ENCODE data around the gene ERICH4.
"Not testable (repeated sequence)": the region's sequence is repeated elsewhere in the genome, so short reads cannot be mapped to it uniquely, and the experiment has no call there.

ERICH4 gene

DNA sequence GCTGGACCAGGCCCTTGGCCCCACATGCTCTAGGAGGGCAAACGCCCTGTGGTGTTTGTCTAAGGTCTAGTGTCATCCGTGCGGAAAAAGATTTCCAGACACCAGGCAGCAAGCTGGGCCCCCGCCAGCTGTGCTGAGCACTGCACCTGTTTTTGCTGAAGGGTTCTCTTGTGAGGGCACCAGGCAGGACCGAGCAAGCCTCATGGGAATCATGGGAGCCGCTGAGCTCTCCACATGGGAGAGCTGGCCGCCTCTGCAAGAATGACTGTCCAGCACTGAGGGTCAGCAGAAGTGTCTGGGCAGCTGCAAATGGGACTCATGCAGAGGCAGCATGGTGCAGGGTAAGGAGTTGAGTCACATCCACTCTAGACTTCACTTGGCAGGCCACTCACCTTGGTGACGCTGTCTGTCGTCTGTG, 27.8 kb upstream of the ERICH4 start:
- no peak for DNase-seq

GRCh38 chr19:41416194-41416674, 26.7 kb upstream of the ERICH4 start:
- no peak for DNase-seq

- no peak for DNase-seq
Measured at GRCh38 chr19:41420101-41420880, 22.7 kb upstream of the ERICH4 start.

DNA sequence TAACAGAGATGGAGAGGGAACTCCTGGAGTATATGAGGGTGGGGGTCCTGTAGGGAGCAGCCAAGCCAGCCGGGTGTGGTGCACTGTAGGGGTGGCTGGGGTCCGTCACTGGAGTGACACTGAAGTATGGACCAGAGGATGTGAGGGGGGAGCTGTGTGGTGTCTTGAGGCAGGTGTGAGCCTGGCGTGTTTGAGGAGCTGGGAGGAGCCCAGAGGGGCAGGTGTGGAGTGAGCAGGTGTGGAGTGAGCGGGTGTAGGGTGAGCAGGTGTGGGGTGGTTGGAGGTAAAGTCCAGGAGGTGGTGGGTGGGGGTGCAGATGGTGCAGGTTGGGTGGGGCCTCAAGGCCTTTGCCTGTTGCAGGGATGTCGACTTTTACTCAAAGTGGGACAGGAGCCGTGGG, 21.6 kb upstream of the ERICH4 start:
- no peak for DNase-seq

DNA sequence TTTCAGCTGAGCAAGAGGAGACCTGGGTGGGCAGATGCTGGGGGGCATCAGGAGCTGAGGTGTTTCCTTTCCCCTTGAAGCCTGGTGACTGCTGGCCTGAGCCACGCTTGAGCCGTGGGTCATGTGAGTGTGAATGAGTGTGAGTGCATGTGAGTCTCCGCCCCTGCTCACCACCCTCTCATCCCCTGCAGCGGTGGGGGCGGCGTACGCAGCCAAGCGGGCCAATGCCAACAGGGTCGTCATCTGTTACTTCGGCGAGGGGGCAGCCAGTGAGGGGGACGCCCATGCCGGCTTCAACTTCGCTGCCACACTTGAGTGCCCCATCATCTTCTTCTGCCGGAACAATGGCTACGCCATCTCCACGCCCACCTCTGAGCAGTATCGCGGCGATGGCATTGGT, 21.0 kb upstream of the ERICH4 start:
- DNase-seq: no peak

DNA sequence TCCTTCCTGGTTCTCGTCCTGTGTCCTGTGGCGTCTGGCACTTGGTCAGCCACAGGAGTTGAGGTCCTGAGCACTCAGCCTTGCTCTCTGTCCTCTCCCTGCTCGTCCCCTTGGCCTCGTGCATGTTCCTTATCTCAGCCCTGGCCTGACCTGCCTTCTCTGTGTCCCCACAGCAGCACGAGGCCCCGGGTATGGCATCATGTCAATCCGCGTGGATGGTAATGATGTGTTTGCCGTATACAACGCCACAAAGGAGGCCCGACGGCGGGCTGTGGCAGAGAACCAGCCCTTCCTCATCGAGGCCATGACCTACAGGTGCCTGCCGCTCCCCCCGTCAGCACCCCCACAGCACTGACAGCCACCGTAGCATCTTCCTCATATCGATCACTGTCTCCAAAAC, 20.5 kb upstream of the ERICH4 start:
- DNase-seq: no peak

DNA sequence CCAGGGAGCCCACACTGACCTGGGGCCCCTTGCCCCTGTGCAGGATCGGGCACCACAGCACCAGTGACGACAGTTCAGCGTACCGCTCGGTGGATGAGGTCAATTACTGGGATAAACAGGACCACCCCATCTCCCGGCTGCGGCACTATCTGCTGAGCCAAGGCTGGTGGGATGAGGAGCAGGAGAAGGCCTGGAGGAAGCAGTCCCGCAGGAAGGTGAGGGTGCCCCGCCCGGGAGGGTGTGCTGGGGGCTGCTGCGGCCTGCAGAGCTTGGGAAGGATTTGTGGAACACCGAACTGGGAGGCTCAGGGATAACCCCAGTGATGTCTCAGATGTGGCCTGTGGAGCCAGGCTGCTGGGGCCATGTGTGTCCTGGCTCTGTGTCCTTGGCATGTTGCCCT, 20.0 kb upstream of the ERICH4 start:
- no peak for DNase-seq

DNA sequence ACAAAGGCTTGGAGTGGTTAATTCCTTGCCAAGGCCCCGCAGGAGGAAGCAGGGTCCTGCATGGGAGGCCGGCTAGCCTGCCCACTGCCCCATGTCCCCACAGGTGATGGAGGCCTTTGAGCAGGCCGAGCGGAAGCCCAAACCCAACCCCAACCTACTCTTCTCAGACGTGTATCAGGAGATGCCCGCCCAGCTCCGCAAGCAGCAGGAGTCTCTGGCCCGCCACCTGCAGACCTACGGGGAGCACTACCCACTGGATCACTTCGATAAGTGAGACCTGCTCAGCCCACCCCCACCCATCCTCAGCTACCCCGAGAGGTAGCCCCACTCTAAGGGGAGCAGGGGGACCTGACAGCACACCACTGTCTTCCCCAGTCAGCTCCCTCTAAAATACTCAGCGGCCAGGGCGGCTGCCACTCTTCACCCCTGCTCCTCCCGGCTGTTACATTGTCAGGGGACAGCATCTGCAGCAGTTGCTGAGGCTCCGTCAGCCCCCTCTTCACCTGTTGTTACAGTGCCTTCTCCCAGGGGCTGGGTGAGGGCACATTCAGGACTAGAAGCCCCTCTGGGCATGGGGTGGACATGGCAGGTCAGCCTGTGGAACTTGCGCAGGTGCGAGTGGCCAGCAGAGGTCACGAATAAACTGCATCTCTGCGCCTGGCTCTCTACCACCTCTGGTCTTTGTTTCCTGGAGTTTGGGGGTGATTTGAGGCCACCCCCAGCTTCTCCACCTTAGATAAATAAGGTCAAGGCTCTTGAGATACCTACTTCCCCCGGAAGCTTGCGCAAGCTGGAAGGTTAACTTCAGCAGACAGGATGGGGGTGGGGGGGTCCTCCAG, 18.4 kb upstream of the ERICH4 start:
- no peak for DNase-seq

DNA sequence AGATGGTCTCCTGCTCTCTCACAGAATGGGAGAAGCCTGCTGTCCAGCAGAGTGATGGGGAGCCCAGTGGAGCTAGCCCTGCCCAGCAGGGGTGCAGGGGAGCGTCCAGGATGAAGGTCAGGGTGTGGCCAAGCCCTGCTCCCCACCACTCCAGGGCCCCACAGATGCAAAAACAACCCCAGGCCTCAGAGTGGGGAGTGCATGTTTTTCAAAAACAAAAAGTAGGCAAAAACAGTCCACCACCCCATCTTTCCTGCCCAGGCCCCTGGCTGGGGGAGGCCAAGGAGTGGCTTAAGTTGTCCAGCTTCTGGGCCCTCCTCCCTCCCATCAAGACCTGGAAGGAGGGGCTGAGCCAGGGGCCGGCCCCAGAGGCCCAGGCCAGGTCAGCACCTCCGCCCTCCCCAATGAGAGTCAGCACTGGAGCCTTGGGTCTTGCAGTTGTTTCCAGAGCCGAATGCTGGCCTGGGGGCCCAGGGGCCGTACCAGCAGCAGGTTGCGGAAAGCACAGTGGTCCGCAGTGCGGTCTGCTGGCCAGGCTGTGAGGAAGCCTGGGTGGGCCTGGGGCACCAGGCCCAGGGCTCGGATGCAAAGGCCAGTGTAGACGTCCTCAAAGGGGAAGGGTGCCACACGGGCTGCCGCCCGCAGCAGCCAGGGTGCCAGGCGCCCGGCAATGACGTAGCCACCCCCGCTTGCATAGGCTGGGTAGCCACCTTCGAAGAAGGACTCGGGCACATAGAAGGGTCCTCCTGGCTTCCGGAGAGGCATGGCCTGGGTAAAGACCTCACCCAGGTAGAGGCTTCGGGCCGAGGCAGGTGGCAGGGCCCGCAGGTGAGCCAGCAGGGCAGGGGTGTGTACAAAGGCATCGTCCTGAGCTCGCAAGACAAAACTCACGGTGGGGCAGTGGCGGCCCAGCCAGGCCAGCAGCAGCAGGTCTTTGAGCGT, 17.5 kb upstream of the ERICH4 start:
- DNase-seq: no peak

GRCh38 chr19:41426116-41426841, 16.7 kb upstream of the ERICH4 start:
- no peak for DNase-seq

DNA sequence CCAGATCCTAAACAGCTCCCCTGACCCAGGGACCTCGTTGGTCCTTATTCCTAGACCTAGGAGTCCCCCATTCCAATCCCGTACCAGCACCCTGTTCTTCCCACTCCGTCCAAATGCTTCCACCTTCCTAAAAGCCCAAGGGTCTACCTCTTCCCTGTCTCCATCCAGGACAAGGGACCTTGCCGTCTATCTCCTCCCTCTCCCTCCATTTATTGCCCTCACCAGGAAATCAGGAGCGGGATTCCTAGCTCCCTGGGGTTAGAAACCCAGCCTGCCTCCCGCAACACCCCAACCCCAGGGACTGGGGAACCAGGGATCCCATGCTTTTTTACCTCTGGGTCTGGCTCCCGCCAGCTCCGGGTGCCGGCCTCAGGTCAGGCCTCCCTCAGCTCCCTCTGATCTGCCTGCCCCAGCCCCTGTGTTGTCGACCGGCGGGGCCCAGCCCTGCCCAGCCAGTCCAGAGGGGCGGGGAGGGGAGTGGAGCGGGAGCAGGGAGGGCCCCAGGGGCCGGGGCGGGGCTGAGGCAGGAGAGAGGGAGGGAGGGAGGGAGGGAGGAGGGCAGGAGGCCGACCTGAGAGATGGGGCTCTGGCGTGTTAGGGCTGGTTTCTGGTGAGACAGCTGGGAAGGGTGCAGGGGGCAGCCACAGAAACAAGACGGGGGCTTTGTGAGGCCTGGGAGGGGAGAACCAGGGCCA, 15.9 kb upstream of the ERICH4 start, which contains the start of gene B3GNT8:
B3GNT8 (minus strand) TSS at position 423 of the 695 bp plus-strand sequence. CDS start 596 bp downstream, outside the sequence.
- DNase-seq: no peak

- DNase-seq: no peak
Measured at GRCh38 chr19:41427647-41428480, 15.1 kb upstream of the ERICH4 start.

GRCh38 chr19:41428481-41428859, 14.5 kb upstream of the ERICH4 start:
- DNase-seq: no peak

DNA sequence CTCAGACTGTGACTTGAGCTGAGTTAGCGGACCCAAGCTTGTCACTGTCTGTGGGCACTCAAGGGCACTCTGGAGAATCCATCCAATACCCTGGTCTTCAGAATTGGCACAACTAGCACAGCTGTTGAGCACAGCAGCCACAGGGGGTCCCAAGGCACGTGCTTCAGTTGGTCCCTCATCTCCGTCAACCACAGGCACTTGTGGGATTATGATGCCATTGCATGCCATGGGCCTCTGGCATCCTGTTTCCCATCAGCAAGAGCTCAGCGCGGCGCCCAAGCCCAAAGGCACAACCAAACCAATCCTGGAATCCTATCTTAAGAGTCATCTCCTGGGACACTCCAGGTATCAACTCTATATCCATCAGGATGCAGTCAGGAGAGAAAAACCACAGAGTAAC, 12.0 kb upstream of the ERICH4 start:
- no peak for DNase-seq

DNA sequence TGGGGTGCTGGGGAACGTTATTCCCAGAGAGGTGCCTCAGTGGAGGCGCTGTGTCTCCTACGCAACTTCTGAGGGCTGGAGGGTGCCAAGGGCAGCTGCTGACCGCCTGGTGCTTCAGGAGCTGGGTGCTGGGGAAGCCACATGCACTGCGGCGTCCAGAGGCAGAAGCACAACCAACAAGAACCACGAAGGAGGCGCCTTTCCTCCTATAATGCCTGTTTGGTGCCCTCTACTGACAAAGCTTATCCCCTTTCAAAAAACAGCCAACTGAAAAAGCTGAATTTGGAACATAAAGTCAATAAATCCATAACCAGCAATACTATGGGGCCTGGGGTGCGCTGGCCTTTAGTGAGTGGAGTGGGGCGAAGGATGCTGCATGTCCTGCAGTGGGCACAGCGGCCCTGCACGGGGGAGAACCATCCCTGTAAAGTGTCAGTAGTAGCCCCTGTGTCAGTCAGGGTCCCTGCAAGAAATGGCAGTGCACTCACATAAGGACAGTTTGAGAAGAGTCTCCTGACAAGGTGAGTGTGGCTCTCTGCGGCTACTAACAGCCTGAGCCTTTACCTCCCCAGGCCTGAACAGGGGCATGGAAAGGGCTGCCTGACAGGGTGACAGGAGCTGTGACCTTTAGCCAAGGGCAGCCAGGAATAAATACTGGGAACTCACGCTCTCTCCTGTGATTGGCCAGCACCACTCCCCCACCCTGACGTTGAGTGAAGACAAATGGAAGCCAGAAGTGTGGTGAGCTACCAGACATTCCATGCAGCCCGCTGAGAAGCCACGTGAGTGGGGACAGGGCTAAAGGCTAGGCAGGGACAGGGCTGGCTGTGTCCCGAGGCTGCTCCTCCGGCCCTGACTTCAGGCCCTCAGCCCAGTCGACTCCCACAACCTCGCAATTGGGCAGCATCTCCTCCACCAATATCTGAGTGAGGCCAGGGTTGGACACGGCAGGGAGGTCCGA, 11.2 kb upstream of the ERICH4 start:
- no peak for DNase-seq

- DNase-seq: no peak
Measured at GRCh38 chr19:41433171-41433570, 9.8 kb upstream of the ERICH4 start.

GRCh38 chr19:41434450-41434849, 8.5 kb upstream of the ERICH4 start:
- DNase-seq: no peak

GRCh38 chr19:41435376-41435775, 7.6 kb upstream of the ERICH4 start:
- not testable (repeated sequence) for DNase-seq

Data from NCI-H1930 (cell line).